Stomach (tissue), 4 donors: ENCODE results near the gene SSTR1.

ENCODE experiments used
- EP300 ChIP-seq: sonication (generic); formaldehyde crosslinking; IDR thresholded peaks from one replicate; pipeline ENCODE4 v1.6.1; 2017; ENCODE audit warnings: antibody characterized with exemption
- POLR2A ChIP-seq, 4 donors: fragments of 450-650 bp; IDR thresholded peaks; one replicate each; pipeline ENCODE4 v1.6.1; 2016; ENCODE audit warnings: antibody characterized with exemption in 4 of 4, control low read depth in 2 of 4, mild to moderate bottlenecking in 1 of 4, moderate library complexity in 1 of 4
- POLR2AphosphoS5 ChIP-seq, 3 donors: sonication (generic); formaldehyde crosslinking; IDR thresholded peaks; one replicate each; pipeline ENCODE4 v1.6.1; 2016; ENCODE audit warnings: antibody characterized with exemption in 3 of 3
- TF ChIP-seq, protein P1 (sequence below), 7 experiments: fragments of 450-650 bp in 4 of 7; fragments of 200-600 bp in 3 of 7; sonication (generic) in 3 of 7; IDR thresholded peaks; one replicate each; pipeline ENCODE4 v1.5.1; 2016 to 2019; ENCODE audit warnings: antibody characterized with exemption in 7 of 7, control low read depth in 2 of 7, mild to moderate bottlenecking in 1 of 7

DNA sequence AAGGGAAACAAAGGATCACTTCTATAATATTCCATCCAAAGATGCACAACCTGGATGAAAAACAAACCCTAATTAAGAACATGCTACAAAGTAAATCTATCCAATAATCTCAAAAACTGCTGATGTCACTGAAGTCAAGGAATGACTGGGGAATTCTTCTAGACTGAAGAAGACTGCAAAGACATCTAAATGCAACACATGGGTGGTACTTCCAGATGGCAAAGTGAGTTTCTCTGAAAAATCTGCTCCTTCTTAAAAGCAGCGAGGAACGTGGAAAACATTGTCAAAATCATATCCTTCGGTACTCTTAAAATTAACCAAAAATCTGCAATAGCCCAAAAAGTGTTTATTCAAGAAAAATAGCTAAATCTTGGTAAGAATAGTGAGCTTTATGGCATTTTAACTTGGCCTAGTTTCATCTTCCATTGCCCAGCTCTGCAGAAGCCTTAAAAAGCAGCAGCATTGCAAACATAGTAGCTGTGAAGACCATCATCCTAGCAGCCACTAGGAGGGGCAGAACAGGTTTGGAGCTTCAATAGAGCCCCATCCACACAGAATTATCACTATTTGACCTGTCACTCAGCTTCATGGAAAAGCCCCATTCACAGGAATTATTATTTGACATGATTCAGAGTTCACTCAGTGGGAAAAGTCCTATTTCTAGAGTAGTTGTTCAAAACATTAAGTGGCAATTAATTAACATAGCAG, 40.8 kb downstream of the SSTR1 start:
- TF ChIP-seq, protein P1, sequence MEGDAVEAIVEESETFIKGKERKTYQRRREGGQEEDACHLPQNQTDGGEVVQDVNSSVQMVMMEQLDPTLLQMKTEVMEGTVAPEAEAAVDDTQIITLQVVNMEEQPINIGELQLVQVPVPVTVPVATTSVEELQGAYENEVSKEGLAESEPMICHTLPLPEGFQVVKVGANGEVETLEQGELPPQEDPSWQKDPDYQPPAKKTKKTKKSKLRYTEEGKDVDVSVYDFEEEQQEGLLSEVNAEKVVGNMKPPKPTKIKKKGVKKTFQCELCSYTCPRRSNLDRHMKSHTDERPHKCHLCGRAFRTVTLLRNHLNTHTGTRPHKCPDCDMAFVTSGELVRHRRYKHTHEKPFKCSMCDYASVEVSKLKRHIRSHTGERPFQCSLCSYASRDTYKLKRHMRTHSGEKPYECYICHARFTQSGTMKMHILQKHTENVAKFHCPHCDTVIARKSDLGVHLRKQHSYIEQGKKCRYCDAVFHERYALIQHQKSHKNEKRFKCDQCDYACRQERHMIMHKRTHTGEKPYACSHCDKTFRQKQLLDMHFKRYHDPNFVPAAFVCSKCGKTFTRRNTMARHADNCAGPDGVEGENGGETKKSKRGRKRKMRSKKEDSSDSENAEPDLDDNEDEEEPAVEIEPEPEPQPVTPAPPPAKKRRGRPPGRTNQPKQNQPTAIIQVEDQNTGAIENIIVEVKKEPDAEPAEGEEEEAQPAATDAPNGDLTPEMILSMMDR (IDR thresholded peaks at IDR 0.05) = no peak
- TF ChIP-seq POLR2AphosphoS5 (IDR thresholded peaks at IDR 0.05) (no peak), POLR2A (IDR thresholded peaks at IDR 0.05) (no peak), EP300 (no peak)
